Measurements from ENCODE around the gene CALN1. TPM values are rescaled to one million over a fixed set of nuclear protein-coding genes. Genes with fewer than 3 reads are reported as not detected.
A peak's percentile ranks its signal among the peaks of the same experiment; 100 is the strongest.
"Not testable (repeated sequence)": the region's sequence is repeated elsewhere in the genome, so short reads cannot be mapped to it uniquely, and the experiment has no call there.

CALN1 gene
- total and polyA plus RNA-seq, 7 donors: 0.01 to 0.06 (median 0.02) TPM; not detected in 2

DNA sequence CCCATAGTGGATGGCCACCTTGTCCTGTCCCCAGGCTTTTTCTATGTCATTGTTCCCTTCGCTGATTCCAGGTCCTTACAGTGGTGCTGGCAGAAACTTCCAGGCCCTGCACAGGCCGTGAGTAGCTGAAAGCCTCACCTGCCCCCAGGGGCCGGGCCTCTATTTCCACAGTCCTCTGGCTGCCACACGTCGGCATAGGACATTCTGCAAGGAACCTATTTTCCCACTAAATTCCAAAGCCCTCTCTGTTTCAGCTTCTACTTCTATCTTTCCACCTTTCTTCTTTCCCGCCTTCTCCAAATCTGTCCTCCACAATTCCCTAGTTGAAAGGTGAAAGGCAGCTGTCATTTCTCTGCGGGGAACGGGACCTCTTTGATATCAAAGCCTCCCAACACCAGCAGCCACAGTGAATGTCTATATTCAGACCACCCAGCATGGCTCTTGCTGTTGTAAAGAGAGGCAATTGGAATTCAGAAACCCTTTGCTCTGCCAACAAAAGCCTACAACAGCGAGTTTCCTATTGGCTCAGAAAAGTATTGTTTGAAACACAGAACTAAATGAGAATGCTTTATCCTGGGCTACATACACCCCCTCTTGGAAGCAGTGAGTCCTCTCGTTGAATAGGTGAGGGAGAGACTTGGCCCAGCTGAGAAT, 672.5 kb downstream of the CALN1 start:
- Histone ChIP-seq H3K9me3 (no peaks in the 10 kb centered on the region), H3K36me3 (ENCODE audit: insufficient read depth in 1 of 2, low read depth in 1 of 2) (no peaks in the 10 kb centered on the region), H3K27me3 (ENCODE audit: insufficient read depth in 3 of 3, low read length in 2 of 3) (peaks cover 0 to 4% (median 0%) of the 10 kb centered on the region in 3 donors), H3K4me3 (no peak overlapping the region), H3K4me1 (no peaks in the 10 kb centered on the region), H3K27ac (no peak overlapping the region)
- ATAC-seq (no peak), DNase-seq (no peak)
- 56 to 66% (median 60%) methylated on average over 10 of the region's 10 CpGs for WGBS, 3 donors
- TF ChIP-seq CTCF (IDR thresholded peaks at IDR 0.05): no peak
- intact Hi-C loops (cut with DNase I): loop anchor here (5.0 to 10.0 kb wide), 3 partner anchors 125 to 912 kb away; partner anchors contain the start of gene GALNT17 (in 1 of the 2)

DNA sequence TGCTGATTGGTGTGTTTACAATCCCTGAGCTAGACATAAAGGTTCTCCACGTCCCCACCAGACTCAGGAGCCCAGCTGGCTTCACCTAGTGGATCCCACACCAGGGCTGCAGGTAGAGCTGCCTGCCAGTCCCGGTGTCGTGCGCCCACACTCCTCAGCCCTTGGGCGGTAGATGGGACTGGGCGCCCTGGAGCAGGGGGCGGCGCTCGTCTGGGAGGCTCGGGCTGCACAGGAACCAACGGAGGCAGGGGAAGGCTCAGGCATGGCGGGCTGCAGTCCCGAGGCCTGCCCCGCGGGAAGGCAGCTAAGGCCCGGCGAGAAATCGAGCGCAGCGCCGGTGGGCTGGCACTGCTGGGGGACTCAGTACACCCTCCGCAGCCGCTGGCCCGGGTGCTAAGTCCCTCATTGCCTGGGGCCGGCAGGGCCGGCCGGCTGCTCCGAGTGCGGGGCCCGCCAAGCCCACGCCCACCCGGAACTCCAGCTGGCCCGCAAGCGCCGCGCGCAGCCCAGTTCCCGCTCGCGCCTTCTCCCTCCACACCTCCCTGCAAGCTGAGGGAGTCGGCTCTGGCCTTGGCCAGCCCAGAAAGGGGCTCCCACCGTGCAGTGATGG, 674.1 kb downstream of the CALN1 start:
- H3K4me3 ChIP-seq; H3K27me3 ChIP-seq (ENCODE audit: insufficient read depth in 3 of 3, low read length in 2 of 3); DNase-seq; H3K27ac ChIP-seq; ATAC-seq; H3K36me3 ChIP-seq (ENCODE audit: insufficient read depth in 1 of 2, low read depth in 1 of 2); H3K9me3 ChIP-seq; H3K4me1 ChIP-seq: not testable (repeated sequence)
- intact Hi-C loops (cut with DNase I): loop anchor here (5.0 to 10.0 kb wide), 3 partner anchors 123 to 911 kb away; partner anchors contain the start of gene GALNT17 (in 1 of the 2)
- 84 to 90% (median 87%) methylated on average over 24 to 41 of the region's 42 CpGs for WGBS, 3 donors

- Histone ChIP-seq H3K4me1 (no peaks in the 10 kb centered on the region), H3K9me3 (no peaks in the 10 kb centered on the region), H3K27ac (no peak overlapping the region), H3K27me3 (ENCODE audit: insufficient read depth in 3 of 3, low read length in 2 of 3) (peaks cover 0 to 4% (median 0%) of the 10 kb centered on the region in 3 donors), H3K36me3 (ENCODE audit: insufficient read depth in 1 of 2, low read depth in 1 of 2) (no peaks in the 10 kb centered on the region), H3K4me3 (no peak overlapping the region)
- 35 to 42% (median 36%) methylated on average over 7 of the region's 7 CpGs for WGBS, 3 donors
- ATAC-seq (peak; percentile 27 to 55 (median 52)), DNase-seq (peak; percentile 50 to 62)
- intact Hi-C loops (cut with DNase I): loop anchor here (1.0 to 10.0 kb wide), 4 partner anchors 121 to 909 kb away; partner anchors contain the start of gene GALNT17 (in 1 of the 2)
- peak; percentile 82 for TF ChIP-seq CTCF (IDR thresholded peaks at IDR 0.05)
Observed at GRCh38 chr7:71735961-71736556, 676.1 kb downstream of the CALN1 start.

DNA sequence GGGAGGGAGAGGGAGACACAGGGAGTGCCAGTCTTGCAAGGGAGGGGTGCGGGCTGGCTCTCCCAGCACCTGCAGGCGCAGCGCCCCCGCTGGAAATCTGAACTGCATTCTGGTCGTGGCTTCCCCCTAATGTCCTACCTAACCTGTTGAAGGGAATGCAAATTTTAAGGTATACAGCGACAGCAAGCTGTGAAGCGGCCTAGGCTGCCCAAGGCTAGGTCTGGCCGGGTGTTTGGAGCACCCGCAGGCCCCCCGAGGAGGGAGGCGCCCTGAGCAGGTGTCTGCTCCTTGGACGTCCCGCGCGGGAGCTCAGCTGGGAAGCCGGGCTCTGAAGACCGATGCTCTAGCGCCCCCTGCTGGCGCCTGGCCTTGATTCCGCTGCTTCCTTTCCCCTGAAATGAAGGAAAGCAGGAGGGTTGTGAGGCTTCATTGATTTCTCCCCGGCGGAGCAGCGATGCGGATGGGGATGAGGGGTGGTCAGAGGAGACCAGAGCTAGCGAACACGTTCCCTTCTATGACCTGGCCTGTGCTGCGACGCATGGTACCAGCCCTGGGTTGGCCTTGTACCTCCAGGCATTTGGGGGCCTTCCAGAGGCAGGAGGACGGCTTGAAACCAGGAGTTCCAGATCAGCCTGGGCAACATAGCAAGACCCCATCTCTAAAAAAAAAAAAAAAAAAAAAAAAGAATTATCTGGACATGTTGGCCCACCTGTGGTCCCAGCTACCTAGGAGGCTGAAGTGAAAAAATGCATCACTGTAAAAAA, 678.8 kb downstream of the CALN1 start:
- no peaks in the 10 kb centered on the region for H3K9me3 ChIP-seq
- intact Hi-C loops (cut with DNase I): loop anchor here (2.0 to 10.0 kb wide), 6 partner anchors 118 to 906 kb away; partner anchors contain the start of gene GALNT17 (in 1 of the 2)
- peaks cover 0 to 4% (median 0%) of the 10 kb centered on the region in 3 donors for H3K27me3 ChIP-seq (ENCODE audit: insufficient read depth in 3 of 3, low read length in 2 of 3)
- WGBS, 3 donors: 5 to 6% (median 5%) methylated on average over 23 to 29 of the region's 29 CpGs
- H3K27ac ChIP-seq: no peak overlapping the region
- DNase-seq: peak; percentile 71 to 85
- no peak overlapping the region for H3K4me3 ChIP-seq
- peak; percentile 95 for TF ChIP-seq CTCF (IDR thresholded peaks at IDR 0.05)
- H3K36me3 ChIP-seq (ENCODE audit: insufficient read depth in 1 of 2, low read depth in 1 of 2): no peaks in the 10 kb centered on the region
- peak; percentile 46 to 76 (median 66) for ATAC-seq
- H3K4me1 ChIP-seq: no peaks in the 10 kb centered on the region

All from psoas muscle (tissue), 8 donors.